Measurements from ENCODE around the gene SRSF4. TPM values are rescaled to one million over a fixed set of nuclear protein-coding genes. Genes with fewer than 3 reads are reported as not detected.
"Not testable (repeated sequence)": the region's sequence is repeated elsewhere in the genome, so short reads cannot be mapped to it uniquely, and the experiment has no call there.

Gene SRSF4
- total RNA-seq, 1 donor, result 44.4 TPM

- no peak overlapping the region for H3K4me3 ChIP-seq (ENCODE audit: low read depth, low read length)
- no peak for DNase-seq (ENCODE audit: low read depth)
- no peak for TF ChIP-seq CTCF (IDR thresholded peaks at IDR 0.05; ENCODE audit: insufficient read depth, low read length)
Measured at GRCh38 chr1:29157269-29157601, 24.5 kb downstream of the SRSF4 start.

- no peak for TF ChIP-seq CTCF (IDR thresholded peaks at IDR 0.05; ENCODE audit: insufficient read depth, low read length)
- peak; percentile 48 for DNase-seq (ENCODE audit: low read depth)
- H3K4me3 ChIP-seq (ENCODE audit: low read depth, low read length), result no peak overlapping the region
Measured at GRCh38 chr1:29156543-29157268, 25.0 kb downstream of the SRSF4 start.

GRCh38 chr1:29152046-29152805 lies 29.5 kb downstream of the SRSF4 start:
- TF ChIP-seq CTCF (IDR thresholded peaks at IDR 0.05; ENCODE audit: insufficient read depth, low read length), result no peak
- no peak overlapping the region for H3K4me3 ChIP-seq (ENCODE audit: low read depth, low read length)
- DNase-seq (ENCODE audit: low read depth), result no peak

- not testable (repeated sequence) for DNase-seq (ENCODE audit: low read depth); H3K4me3 ChIP-seq (ENCODE audit: low read depth, low read length)
Measured at GRCh38 chr1:29150346-29150745, 31.4 kb downstream of the SRSF4 start.

- no peak overlapping the region for H3K4me3 ChIP-seq (ENCODE audit: low read depth, low read length)
- DNase-seq (ENCODE audit: low read depth), result no peak
- no peak for TF ChIP-seq CTCF (IDR thresholded peaks at IDR 0.05; ENCODE audit: insufficient read depth, low read length)
Measured at GRCh38 chr1:29148656-29149491, 32.8 kb downstream of the SRSF4 start.

- peak; percentile 84 for DNase-seq (ENCODE audit: low read depth)
- H3K4me3 ChIP-seq (ENCODE audit: low read depth, low read length), result no peak overlapping the region
- no peak for TF ChIP-seq CTCF (IDR thresholded peaks at IDR 0.05; ENCODE audit: insufficient read depth, low read length)
Measured at GRCh38 chr1:29145739-29146437, 35.8 kb downstream of the SRSF4 start.
